ENCODE data around the gene ARNT2.

- TF ChIP-seq CTCF (IDR thresholded peaks at IDR 0.05; ENCODE audit: low read length) (no peak), EZH2 (IDR thresholded peaks at IDR 0.05; ENCODE audit: borderline replicate concordance, low read length) (no peak)
Measured at GRCh38 chr15:80576519-80577090, 172.4 kb downstream of the ARNT2 start.

Data from OCI-LY1 (cell line).